HUDEP-2 (cell line): ENCODE results near the gene MRPS15.
"Not testable (repeated sequence)": the region's sequence is repeated elsewhere in the genome, so short reads cannot be mapped to it uniquely, and the experiment has no call there.

ENCODE experiments used
- DNase-seq, 76 experiments: peaks; one replicate each; lab custom pipeline; 2025; ENCODE audit not compliant: unreplicated experiment in 76 of 76; lab: John Stamatoyannopoulos, UW

The MRPS15 gene

GRCh38 chr1:36463803-36464604, at the start of gene MRPS15:
Gene MRPS15, minus strand, starts transcription at chr1:36464384. Its CDS starts 109 bp downstream, at chr1:36464275.
- DNase-seq: peak in 74 of 76 experiments; percentile 51 to 96 (median 89)

GRCh38 chr1:36512842-36513241, 48.7 kb upstream of the MRPS15 start:
- DNase-seq: no peak

GRCh38 chr1:36511804-36512798, 47.9 kb upstream of the MRPS15 start:
- DNase-seq: no peak

GRCh38 chr1:36511220-36511619, 47.0 kb upstream of the MRPS15 start:
- DNase-seq: not testable (repeated sequence)

- DNase-seq: no peak
These were observed 46.2 kb upstream of the MRPS15 start for GRCh38 chr1:36510418-36510817.

GRCh38 chr1:36508257-36508656, 44.1 kb upstream of the MRPS15 start:
- DNase-seq: no peak

- DNase-seq: no peak
These were observed 42.2 kb upstream of the MRPS15 start for GRCh38 chr1:36506276-36506920.

- no peak for DNase-seq
These were observed 39.5 kb upstream of the MRPS15 start for GRCh38 chr1:36503733-36504132.

GRCh38 chr1:36503159-36503558, 39.0 kb upstream of the MRPS15 start:
- DNase-seq: no peak

- no peak for DNase-seq
These were observed 38.4 kb upstream of the MRPS15 start for GRCh38 chr1:36502616-36503015.

- DNase-seq: not testable (repeated sequence)
These were observed 37.7 kb upstream of the MRPS15 start for GRCh38 chr1:36501911-36502310.

GRCh38 chr1:36497207-36497606, 33.0 kb upstream of the MRPS15 start:
- DNase-seq: no peak

GRCh38 chr1:36494971-36495370, 30.8 kb upstream of the MRPS15 start:
- no peak for DNase-seq

- no peak for DNase-seq
These were observed 29.3 kb upstream of the MRPS15 start for GRCh38 chr1:36493524-36493923.

- DNase-seq: no peak
These were observed 28.3 kb upstream of the MRPS15 start for GRCh38 chr1:36492491-36492890.

GRCh38 chr1:36489258-36490051, 25.3 kb upstream of the MRPS15 start:
- DNase-seq: not testable (repeated sequence)

GRCh38 chr1:36487906-36488305, 23.7 kb upstream of the MRPS15 start:
- DNase-seq: no peak

GRCh38 chr1:36487336-36487725, 23.1 kb upstream of the MRPS15 start:
- DNase-seq: not testable (repeated sequence)

- DNase-seq: no peak
These were observed 22.5 kb upstream of the MRPS15 start for GRCh38 chr1:36486439-36487335.
